Measurements from ENCODE around the gene CLNK.

GRCh38 chr4:10442976-10443375 lies 241.6 kb downstream of the CLNK start:
- no peak for TF ChIP-seq JUND (IDR thresholded peaks at IDR 0.05; ENCODE audit: low read length)
- no peak for TF ChIP-seq POLR2AphosphoS5 (IDR thresholded peaks at IDR 0.05; ENCODE audit: low read depth, low read length)
- TF ChIP-seq POLR2A (IDR thresholded peaks at IDR 0.05; ENCODE audit: control extremely low read depth in 1 of 2, low read depth in 2 of 2, low read length in 2 of 2): no peak
- TF ChIP-seq, protein P1, sequence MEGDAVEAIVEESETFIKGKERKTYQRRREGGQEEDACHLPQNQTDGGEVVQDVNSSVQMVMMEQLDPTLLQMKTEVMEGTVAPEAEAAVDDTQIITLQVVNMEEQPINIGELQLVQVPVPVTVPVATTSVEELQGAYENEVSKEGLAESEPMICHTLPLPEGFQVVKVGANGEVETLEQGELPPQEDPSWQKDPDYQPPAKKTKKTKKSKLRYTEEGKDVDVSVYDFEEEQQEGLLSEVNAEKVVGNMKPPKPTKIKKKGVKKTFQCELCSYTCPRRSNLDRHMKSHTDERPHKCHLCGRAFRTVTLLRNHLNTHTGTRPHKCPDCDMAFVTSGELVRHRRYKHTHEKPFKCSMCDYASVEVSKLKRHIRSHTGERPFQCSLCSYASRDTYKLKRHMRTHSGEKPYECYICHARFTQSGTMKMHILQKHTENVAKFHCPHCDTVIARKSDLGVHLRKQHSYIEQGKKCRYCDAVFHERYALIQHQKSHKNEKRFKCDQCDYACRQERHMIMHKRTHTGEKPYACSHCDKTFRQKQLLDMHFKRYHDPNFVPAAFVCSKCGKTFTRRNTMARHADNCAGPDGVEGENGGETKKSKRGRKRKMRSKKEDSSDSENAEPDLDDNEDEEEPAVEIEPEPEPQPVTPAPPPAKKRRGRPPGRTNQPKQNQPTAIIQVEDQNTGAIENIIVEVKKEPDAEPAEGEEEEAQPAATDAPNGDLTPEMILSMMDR (IDR thresholded peaks at IDR 0.05; ENCODE audit: control extremely low read depth in 1 of 3, insufficient read depth in 1 of 3, low read depth in 1 of 3, low read length in 3 of 3): no peak
- TF ChIP-seq, protein P2, sequence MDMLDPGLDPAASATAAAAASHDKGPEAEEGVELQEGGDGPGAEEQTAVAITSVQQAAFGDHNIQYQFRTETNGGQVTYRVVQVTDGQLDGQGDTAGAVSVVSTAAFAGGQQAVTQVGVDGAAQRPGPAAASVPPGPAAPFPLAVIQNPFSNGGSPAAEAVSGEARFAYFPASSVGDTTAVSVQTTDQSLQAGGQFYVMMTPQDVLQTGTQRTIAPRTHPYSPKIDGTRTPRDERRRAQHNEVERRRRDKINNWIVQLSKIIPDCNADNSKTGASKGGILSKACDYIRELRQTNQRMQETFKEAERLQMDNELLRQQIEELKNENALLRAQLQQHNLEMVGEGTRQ (IDR thresholded peaks at IDR 0.05; ENCODE audit: low read length): no peak
- no peak for TF ChIP-seq KDM4A (IDR thresholded peaks at IDR 0.05; ENCODE audit: low read depth, low read length, severe bottlenecking)
- no peak for TF ChIP-seq SUZ12 (IDR thresholded peaks at IDR 0.05; ENCODE audit: low read length)
- no peak for TF ChIP-seq EZH2 (IDR thresholded peaks at IDR 0.05; ENCODE audit: low read depth, low read length, severe bottlenecking)
- TF ChIP-seq PHF8 (conservative IDR thresholded peaks at IDR 0.05; ENCODE audit: low read depth, low read length): no peak
- no peak for TF ChIP-seq RAD21 (IDR thresholded peaks at IDR 0.05 in 1 of 2, conservative IDR thresholded peaks at IDR 0.05 in 1 of 2; ENCODE audit: low read depth in 2 of 2, low read length in 2 of 2)
